ENCODE measurements around the gene SALL2. TPM values are rescaled to one million over a fixed set of nuclear protein-coding genes. Genes with fewer than 3 reads are reported as not detected.

The SALL2 gene
- total RNA-seq, 1 experiment from 2014 or later = 10.9 TPM

DNA sequence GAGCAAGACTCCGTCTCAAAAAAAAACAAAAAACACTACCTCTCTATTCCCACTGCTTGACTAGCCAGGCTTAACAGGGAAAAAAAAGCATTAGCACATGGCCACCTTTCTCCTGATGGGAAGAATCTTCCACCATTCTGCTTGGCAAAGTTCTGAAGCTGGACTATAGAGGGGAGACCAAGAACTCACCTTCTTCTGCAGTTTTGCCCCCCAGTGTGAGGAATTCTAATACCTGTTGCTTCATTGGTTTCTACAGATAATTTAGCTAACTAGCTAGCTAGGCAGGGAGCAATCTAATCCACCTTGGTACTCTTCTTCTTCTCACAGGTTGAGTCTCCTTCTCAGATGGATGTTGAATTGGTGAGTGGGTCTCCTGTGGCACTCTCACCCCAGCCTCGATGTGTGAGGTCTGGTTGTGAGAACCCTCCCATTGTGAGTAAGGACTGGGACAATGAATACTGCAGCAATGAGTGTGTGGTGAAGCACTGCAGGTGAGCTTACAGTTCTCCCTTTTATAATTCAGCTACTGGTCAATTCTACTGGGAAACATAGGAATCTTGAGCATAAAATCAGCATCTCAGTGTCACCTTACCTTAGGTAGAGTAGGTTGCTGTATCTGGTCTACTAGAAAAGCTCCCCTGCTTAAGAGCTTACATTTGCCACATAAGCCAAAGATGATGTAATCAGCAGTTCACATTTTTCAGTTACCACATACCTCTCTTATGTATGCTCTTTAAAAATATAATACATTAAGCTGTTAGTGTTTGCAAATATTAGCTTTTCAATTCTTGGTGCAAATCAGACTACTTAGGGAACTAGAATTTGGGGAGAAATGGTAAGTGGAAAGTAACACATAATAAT, 31.0 kb downstream of the SALL2 start:
- POLR2A ChIA-PET = interaction anchor here (0.5 to 1.4 kb wide), 7 partner anchors 16 to 826 kb away, joined by 3 to 13 read pairs (median 3); partner anchors contain the start of genes CHD8, METTL3, RAB2B and SALL2
- no peaks in the 10 kb centered on the region for H3K9me3 ChIP-seq
- Mint-ChIP-seq H3K27ac (ENCODE audit: unreplicated experiment) (peak overlapping the region; percentile 75), H3K9me3 (ENCODE audit: unreplicated experiment) (no peaks in the 10 kb centered on the region), H3K4me3 (ENCODE audit: unreplicated experiment) (no peak overlapping the region), H3K27me3 (ENCODE audit: insufficient read depth, unreplicated experiment) (no peaks in the 10 kb centered on the region), H3K36me3 (ENCODE audit: insufficient read depth, unreplicated experiment) (peaks cover 95% of the 10 kb centered on the region), H3K4me1 (ENCODE audit: low read depth, unreplicated experiment) (peaks cover 25% of the 10 kb centered on the region)
- no peaks in the 10 kb centered on the region for H3K27me3 ChIP-seq (replicated peaks; ENCODE audit: control insufficient read depth, insufficient read depth, low read length)
- H3K4me1 ChIP-seq = 0 out of 2 replicates have a peak, but pooled peaks cover 11% of the 10 kb centered on the region
- H3K4me3 ChIP-seq (ENCODE audit: low read depth, low read length) = no peak overlapping the region
- CTCF ChIA-PET = interaction anchor here (0.7 to 1.5 kb wide), 3 partner anchors 18 to 62 kb away, joined by 3 to 13 read pairs (median 9); partner anchors contain the start of genes CHD8, RAB2B and TOX4
- peaks cover 1% of the 10 kb centered on the region; the same call in 1 of the 2 replicates for H3K36me3 ChIP-seq (ENCODE audit: control insufficient read depth, insufficient read depth, low read length)
- BruUV-seq (replicated peaks) = TSS peak; percentile 23
- TF ChIP-seq, protein P1, sequence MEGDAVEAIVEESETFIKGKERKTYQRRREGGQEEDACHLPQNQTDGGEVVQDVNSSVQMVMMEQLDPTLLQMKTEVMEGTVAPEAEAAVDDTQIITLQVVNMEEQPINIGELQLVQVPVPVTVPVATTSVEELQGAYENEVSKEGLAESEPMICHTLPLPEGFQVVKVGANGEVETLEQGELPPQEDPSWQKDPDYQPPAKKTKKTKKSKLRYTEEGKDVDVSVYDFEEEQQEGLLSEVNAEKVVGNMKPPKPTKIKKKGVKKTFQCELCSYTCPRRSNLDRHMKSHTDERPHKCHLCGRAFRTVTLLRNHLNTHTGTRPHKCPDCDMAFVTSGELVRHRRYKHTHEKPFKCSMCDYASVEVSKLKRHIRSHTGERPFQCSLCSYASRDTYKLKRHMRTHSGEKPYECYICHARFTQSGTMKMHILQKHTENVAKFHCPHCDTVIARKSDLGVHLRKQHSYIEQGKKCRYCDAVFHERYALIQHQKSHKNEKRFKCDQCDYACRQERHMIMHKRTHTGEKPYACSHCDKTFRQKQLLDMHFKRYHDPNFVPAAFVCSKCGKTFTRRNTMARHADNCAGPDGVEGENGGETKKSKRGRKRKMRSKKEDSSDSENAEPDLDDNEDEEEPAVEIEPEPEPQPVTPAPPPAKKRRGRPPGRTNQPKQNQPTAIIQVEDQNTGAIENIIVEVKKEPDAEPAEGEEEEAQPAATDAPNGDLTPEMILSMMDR (IDR thresholded peaks at IDR 0.05; ENCODE audit: insufficient read depth in 1 of 2, low read depth in 1 of 2, low read length in 1 of 2, severe bottlenecking in 1 of 2, unreplicated experiment in 1 of 2) = no peak
- peak in 1 of 2 experiments; percentile 10 for DNase-seq
- intact Hi-C loops (cut with micrococcal nuclease; ENCODE audit: unreplicated experiment) = no loop called here

DNA sequence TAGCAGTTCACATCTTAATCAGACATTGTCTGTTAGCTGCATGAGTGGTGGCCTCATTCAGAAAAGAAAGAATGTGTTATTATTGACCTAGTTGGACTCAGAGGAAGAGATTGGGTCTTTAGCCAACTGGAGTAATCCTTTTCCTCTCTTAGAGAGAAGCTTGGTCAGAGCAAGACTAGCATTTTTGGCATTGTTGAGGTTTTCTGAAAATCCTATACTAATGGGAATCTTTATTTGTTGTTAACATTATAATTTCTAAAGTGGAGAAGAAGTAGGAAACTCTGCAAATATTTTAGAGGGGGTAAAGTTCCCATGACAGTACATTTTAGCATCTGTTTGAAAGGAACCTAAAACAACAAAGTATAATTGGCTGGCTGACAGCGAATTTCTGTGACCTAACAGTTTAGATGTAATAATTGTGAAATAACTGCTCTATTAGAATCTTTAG, 39.5 kb downstream of the SALL2 start:
- H3K4me3 Mint-ChIP-seq (ENCODE audit: unreplicated experiment) = no peak overlapping the region
- H3K4me1 Mint-ChIP-seq (ENCODE audit: low read depth, unreplicated experiment) = no peaks in the 10 kb centered on the region
- ChIA-PET POLR2A (no interaction called here), CTCF (no interaction called here)
- DNase-seq = no peak
- Histone ChIP-seq H3K4me1 (no peaks in the 10 kb centered on the region), H3K4me3 (ENCODE audit: low read depth, low read length) (no peak overlapping the region), H3K9me3 (no peaks in the 10 kb centered on the region), H3K27me3 (replicated peaks; ENCODE audit: control insufficient read depth, insufficient read depth, low read length) (no peaks in the 10 kb centered on the region), H3K36me3 (ENCODE audit: control insufficient read depth, insufficient read depth, low read length) (no peaks in the 10 kb centered on the region)
- H3K9me3 Mint-ChIP-seq (ENCODE audit: unreplicated experiment) = no peaks in the 10 kb centered on the region
- intact Hi-C loops (cut with micrococcal nuclease; ENCODE audit: unreplicated experiment) = no loop called here
- no peak overlapping the region for H3K27ac Mint-ChIP-seq (ENCODE audit: unreplicated experiment)
- TF ChIP-seq, protein P1 (IDR thresholded peaks at IDR 0.05; ENCODE audit: insufficient read depth in 1 of 2, low read depth in 1 of 2, low read length in 1 of 2, severe bottlenecking in 1 of 2, unreplicated experiment in 1 of 2) = no peak
- no TSS peak for BruUV-seq (replicated peaks)
- H3K36me3 Mint-ChIP-seq (ENCODE audit: insufficient read depth, unreplicated experiment) = peaks cover 45% of the 10 kb centered on the region
- no peaks in the 10 kb centered on the region for H3K27me3 Mint-ChIP-seq (ENCODE audit: insufficient read depth, unreplicated experiment)

DNA sequence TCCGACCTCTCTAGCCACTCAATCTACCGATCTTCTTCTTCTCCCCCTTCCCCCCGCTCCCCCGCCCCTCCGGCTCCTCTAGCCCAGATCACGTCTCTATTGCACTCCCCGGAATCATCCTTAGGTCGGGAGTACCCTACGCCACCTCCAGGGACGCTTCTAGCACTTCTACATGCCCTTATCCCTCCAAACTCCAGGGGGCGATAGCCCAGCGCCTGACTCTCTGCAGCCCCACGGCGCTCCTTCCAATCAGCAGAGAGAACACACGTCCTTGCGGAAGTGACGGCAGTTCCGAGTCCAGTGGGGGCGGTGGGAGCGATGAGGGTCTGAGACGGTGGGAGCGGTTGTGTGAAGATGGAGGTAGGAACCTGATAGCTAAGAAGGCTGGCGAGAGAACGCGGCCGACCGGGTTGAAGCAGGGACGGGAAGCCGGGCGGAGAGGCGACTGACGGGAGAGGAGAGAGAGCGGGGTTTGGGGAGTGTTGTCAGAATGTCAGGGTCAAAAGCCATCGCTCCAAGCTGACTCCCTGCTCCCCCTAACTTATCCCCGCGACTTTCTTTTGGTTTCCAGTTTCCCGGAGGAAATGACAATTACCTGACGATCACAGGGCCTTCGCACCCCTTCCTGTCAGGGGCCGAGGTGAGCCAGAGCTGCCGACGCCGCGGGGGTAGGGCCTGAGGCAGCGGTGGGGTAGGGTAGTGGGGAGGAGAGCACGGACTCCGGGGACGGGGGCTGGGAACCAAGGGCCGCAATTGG, 49.0 kb downstream of the SALL2 start, which contains the start of the genes RAB2B and TOX4:
Gene RAB2B, minus strand, starts transcription at position 35 of the 757 bp plus-strand sequence. CDS start 87 bp downstream, outside the sequence.
Gene TOX4, plus strand, starts transcription at position 271 of the 757 bp plus-strand sequence. Its CDS starts 84 bp downstream, at position 355.
- TF ChIP-seq, protein P1 (IDR thresholded peaks at IDR 0.05; ENCODE audit: insufficient read depth in 1 of 2, low read depth in 1 of 2, low read length in 1 of 2, severe bottlenecking in 1 of 2, unreplicated experiment in 1 of 2) = peak; percentile 92 to 99
- H3K4me1 Mint-ChIP-seq (ENCODE audit: low read depth, unreplicated experiment) = no peaks in the 10 kb centered on the region
- H3K4me3 Mint-ChIP-seq (ENCODE audit: unreplicated experiment) = peak within 1 kb of the TSS; percentile 97
- BruUV-seq (replicated peaks) = no TSS peak
- Histone ChIP-seq H3K4me3 (ENCODE audit: low read depth, low read length) (peak within 1 kb of the TSS; percentile 97), H3K27me3 (replicated peaks; ENCODE audit: control insufficient read depth, insufficient read depth, low read length) (no peaks in the 10 kb centered on the region), H3K9me3 (no peaks in the 10 kb centered on the region), H3K36me3 (ENCODE audit: control insufficient read depth, insufficient read depth, low read length) (no peaks in the 10 kb centered on the region), H3K4me1 (peaks cover 3% of the 10 kb centered on the region; the same call in 1 of the 2 replicates)
- POLR2A ChIA-PET = interaction anchor here (0.5 to 1.9 kb wide), 14 partner anchors 10 to 375 kb away, joined by 3 to 17 read pairs (median 4); partner anchors contain the start of genes CHD8, METTL3, SALL2 and SUPT16H
- H3K27ac Mint-ChIP-seq (ENCODE audit: unreplicated experiment) = peak within 1 kb of the TSS; percentile 97
- peak; percentile 97 to 98 for DNase-seq
- CTCF ChIA-PET = interaction anchor here (0.5 to 2.6 kb wide), 12 partner anchors 11 to 686 kb away, joined by 3 to 16 read pairs (median 4); partner anchors contain the start of genes CHD8, METTL3 and SUPT16H
- intact Hi-C loops (cut with micrococcal nuclease; ENCODE audit: unreplicated experiment) = loop anchor here (1.0 to 5.0 kb wide), 6 partner anchors 21 to 208 kb away; partner anchors contain the start of genes CHD8, HNRNPC, METTL3 and SUPT16H
- no peaks in the 10 kb centered on the region for H3K9me3 Mint-ChIP-seq (ENCODE audit: unreplicated experiment)
- H3K36me3 Mint-ChIP-seq (ENCODE audit: insufficient read depth, unreplicated experiment) = peaks cover 35% of the 10 kb centered on the region
- H3K27me3 Mint-ChIP-seq (ENCODE audit: insufficient read depth, unreplicated experiment) = no peaks in the 10 kb centered on the region
